ENCODE measurements around the gene NAA50. TPM values are rescaled to one million over a fixed set of nuclear protein-coding genes. Genes with fewer than 3 reads are reported as not detected.

Gene NAA50
- total and polyA plus RNA-seq, 2 experiments from 2014 or later = 103 to 260 TPM

- no peaks in the 10 kb centered on the region for H4K20me1 ChIP-seq (replicated peaks; ENCODE audit: insufficient read depth)
- H3K36me3 ChIP-seq (ENCODE audit: insufficient read depth) = no peaks in the 10 kb centered on the region
- H3K4me1 Mint-ChIP-seq = peaks cover 11% of the 10 kb centered on the region
- peaks cover 29% of the 10 kb centered on the region; the same call in 2 of the 3 replicates for H3K36me3 Mint-ChIP-seq (ENCODE audit: low read depth)
- H3K27me3 Mint-ChIP-seq (ENCODE audit: insufficient read depth, low read depth, poor library complexity) = no peaks in the 10 kb centered on the region
- H3K9me2 ChIP-seq (ENCODE audit: insufficient read depth) = no peaks in the 10 kb centered on the region
- H3K27me3 ChIP-seq (ENCODE audit: insufficient read depth) = no peaks in the 10 kb centered on the region
- H3K4me2 ChIP-seq = no peak overlapping the region
- no peak overlapping the region for H3K27ac ChIP-seq (ENCODE audit: low read depth)
- 0 out of 3 replicates have a peak, but pooled peaks cover 2% of the 10 kb centered on the region for H3K9me3 Mint-ChIP-seq
- H3K79me2 ChIP-seq (replicated peaks; ENCODE audit: insufficient read depth) = peaks cover 7% of the 10 kb centered on the region
- no peak overlapping the region for H3K27ac Mint-ChIP-seq
- H3F3A ChIP-seq (replicated peaks; ENCODE audit: low read depth) = no peaks in the 10 kb centered on the region
- TF ChIP-seq NANOG (IDR thresholded peaks at IDR 0.05; ENCODE audit: borderline replicate concordance) (no peak), ZNF462 (CRISPR knock-in tag; IDR thresholded peaks at IDR 0.05) (no peak), CREB1 (CRISPR knock-in tag; IDR thresholded peaks at IDR 0.05; ENCODE audit: low read depth) (no peak), JUNB (IDR thresholded peaks at IDR 0.05; ENCODE audit: unreplicated experiment) (no peak), ETS1 (IDR thresholded peaks at IDR 0.05) (no peak)
- no peak overlapping the region for H3K4me3 Mint-ChIP-seq
- peaks cover 12% of the 10 kb centered on the region for H3K4me1 ChIP-seq (ENCODE audit: insufficient read depth)
- H2AFZ ChIP-seq = no peak overlapping the region
- no peak overlapping the region for H3K4me3 ChIP-seq
- ATAC-seq (no peak), DNase-seq (ENCODE audit: low spot score) (no peak)
Measured at GRCh38 chr3:113678773-113679172, 67.3 kb downstream of the NAA50 start.

Measured in GM23338 (cell line).